NCI-H510A treated with DMSO at 0.1 percent for 48 hours (cell line): Measurements from ENCODE around the gene SULF2.
"Not testable (repeated sequence)": the region's sequence is repeated elsewhere in the genome, so short reads cannot be mapped to it uniquely, and the experiment has no call there.

Experiments
- DNase-seq: peaks from one replicate; lab custom pipeline; 2025; lab: John Stamatoyannopoulos, UW

The SULF2 gene

GRCh38 chr20:47804972-47805371 lies 19.7 kb upstream of the SULF2 start:
- not testable (repeated sequence) for DNase-seq

GRCh38 chr20:47804224-47804825 lies 19.0 kb upstream of the SULF2 start:
- not testable (repeated sequence) for DNase-seq

- no peak for DNase-seq
Observed at GRCh38 chr20:47802975-47803374, 17.7 kb upstream of the SULF2 start.

GRCh38 chr20:47802226-47802920 lies 17.1 kb upstream of the SULF2 start:
- no peak for DNase-seq

- DNase-seq: no peak
Observed at GRCh38 chr20:47801759-47802158, 16.5 kb upstream of the SULF2 start.

- no peak for DNase-seq
Observed at GRCh38 chr20:47801079-47801478, 15.8 kb upstream of the SULF2 start.

GRCh38 chr20:47800623-47801022 lies 15.3 kb upstream of the SULF2 start:
- DNase-seq: no peak

- DNase-seq: no peak
Observed at GRCh38 chr20:47799116-47799715, 13.9 kb upstream of the SULF2 start.

- no peak for DNase-seq
Observed at GRCh38 chr20:47796971-47797370, 11.7 kb upstream of the SULF2 start.

- no peak for DNase-seq
Observed at GRCh38 chr20:47795214-47795907, 10.1 kb upstream of the SULF2 start.

GRCh38 chr20:47794264-47794663 lies 9.0 kb upstream of the SULF2 start:
- not testable (repeated sequence) for DNase-seq

GRCh38 chr20:47792021-47792618 lies 6.8 kb upstream of the SULF2 start:
- no peak for DNase-seq

- DNase-seq: no peak
Observed at GRCh38 chr20:47791084-47791599, 5.9 kb upstream of the SULF2 start.

- DNase-seq: no peak
Observed at GRCh38 chr20:47790580-47790965, 5.3 kb upstream of the SULF2 start.

- no peak for DNase-seq
Observed at GRCh38 chr20:47789764-47790579, 4.7 kb upstream of the SULF2 start.

GRCh38 chr20:47789081-47789763 lies 3.9 kb upstream of the SULF2 start:
- no peak for DNase-seq

- DNase-seq: no peak
Observed at GRCh38 chr20:47788741-47789080, 3.4 kb upstream of the SULF2 start.

- DNase-seq: no peak
Observed at GRCh38 chr20:47786765-47787107, 1.5 kb upstream of the SULF2 start.

- no peak for DNase-seq
Observed at GRCh38 chr20:47785854-47786764, 828 bp upstream of the SULF2 start.
